B cell (primary cell): ENCODE results near the gene CD52.

Experiments used
- EZH2 ChIP-seq: IDR thresholded peaks from 2 replicates; pipeline ENCODE4 v1.6.1; 2012; ENCODE audit warnings: borderline replicate concordance, low read depth, mild to moderate bottlenecking, moderate library complexity, low read length; ENCODE audit not compliant: insufficient read depth, poor library complexity, severe bottlenecking
- TF ChIP-seq, protein P1 (sequence below): fragments of 200-600 bp; IDR thresholded peaks from one replicate; pipeline ENCODE4 v1.8.0; 2022; ENCODE audit warnings: antibody characterized with exemption, mild to moderate bottlenecking

DNA sequence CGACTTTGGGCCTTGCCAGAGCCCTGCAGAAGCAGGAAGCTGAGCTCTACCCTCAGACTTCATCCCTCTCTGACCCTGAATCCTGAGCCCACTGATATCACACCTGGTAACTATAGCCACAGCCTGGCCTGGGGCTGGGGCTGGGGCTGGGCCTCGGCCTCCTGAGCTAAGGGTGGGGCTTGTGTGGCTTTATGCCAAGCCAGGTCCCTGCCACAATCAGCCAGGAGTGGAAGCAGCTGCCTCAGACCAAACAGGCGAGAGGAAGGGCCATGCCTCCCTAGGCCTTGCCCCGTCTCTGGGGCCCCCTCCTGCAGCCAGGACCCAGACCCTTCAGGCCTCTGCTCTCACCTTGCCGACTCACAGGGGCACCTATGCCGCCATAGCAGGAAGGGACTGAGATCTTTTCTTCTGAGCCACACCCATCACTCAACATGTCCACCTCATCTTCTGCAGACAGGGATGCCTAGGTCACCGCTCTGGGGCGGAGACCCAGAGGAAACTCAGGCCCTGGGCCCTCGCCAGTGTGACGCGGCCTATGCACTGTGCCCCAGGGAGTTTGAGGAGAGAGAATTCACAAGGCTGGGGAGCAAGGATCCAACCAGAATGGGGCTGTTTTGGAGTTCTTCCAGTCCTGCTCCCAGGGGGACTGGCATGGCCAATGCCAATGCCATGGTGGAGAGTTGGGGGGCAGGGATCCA lies 17.0 kb upstream of the CD52 start:
- TF ChIP-seq, protein P1, sequence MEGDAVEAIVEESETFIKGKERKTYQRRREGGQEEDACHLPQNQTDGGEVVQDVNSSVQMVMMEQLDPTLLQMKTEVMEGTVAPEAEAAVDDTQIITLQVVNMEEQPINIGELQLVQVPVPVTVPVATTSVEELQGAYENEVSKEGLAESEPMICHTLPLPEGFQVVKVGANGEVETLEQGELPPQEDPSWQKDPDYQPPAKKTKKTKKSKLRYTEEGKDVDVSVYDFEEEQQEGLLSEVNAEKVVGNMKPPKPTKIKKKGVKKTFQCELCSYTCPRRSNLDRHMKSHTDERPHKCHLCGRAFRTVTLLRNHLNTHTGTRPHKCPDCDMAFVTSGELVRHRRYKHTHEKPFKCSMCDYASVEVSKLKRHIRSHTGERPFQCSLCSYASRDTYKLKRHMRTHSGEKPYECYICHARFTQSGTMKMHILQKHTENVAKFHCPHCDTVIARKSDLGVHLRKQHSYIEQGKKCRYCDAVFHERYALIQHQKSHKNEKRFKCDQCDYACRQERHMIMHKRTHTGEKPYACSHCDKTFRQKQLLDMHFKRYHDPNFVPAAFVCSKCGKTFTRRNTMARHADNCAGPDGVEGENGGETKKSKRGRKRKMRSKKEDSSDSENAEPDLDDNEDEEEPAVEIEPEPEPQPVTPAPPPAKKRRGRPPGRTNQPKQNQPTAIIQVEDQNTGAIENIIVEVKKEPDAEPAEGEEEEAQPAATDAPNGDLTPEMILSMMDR, result no peak
- no peak for TF ChIP-seq EZH2
